Mesodermal cell (in vitro differentiated cells): ENCODE results near the gene ULK4.

Experiments
- H3K27ac ChIP-seq: 2 replicates; pipeline ENCODE4 v1.7.0; 2013; ENCODE audit warnings: mild to moderate bottlenecking, low read depth, low read length, moderate library complexity; ENCODE audit not compliant: severe bottlenecking
- H3K36me3 ChIP-seq: 2 replicates; pipeline ENCODE4 v1.7.1; 2013; ENCODE audit warnings: mild to moderate bottlenecking, low read length, moderate library complexity; ENCODE audit not compliant: control insufficient read depth, insufficient read depth
- H3K4me1 ChIP-seq: one replicate; pipeline ENCODE4 v1.7.1; 2013; ENCODE audit warnings: mild to moderate bottlenecking, low read length; ENCODE audit not compliant: insufficient read depth, control insufficient read depth, poor library complexity, severe bottlenecking
- H3K4me3 ChIP-seq: 2 replicates; pipeline ENCODE4 v1.7.0; 2013; ENCODE audit warnings: low read length, control low read depth, mild to moderate bottlenecking; ENCODE audit not compliant: insufficient read depth, poor library complexity, severe bottlenecking; ENCODE audit errors: extremely low read depth
- H3K9me3 ChIP-seq: 2 replicates; pipeline ENCODE4 v1.7.1; 2013; ENCODE audit warnings: mild to moderate bottlenecking, low read length, moderate library complexity; ENCODE audit not compliant: control insufficient read depth
- WGBS, 2 experiments: methylation state at CpG; one replicate each; pipeline ENCODE4 v1.1.5; 2013; ENCODE audit warnings: missing lambda C conversion rate in 2 of 2; ENCODE audit not compliant: insufficient coverage in 2 of 2; 5-methylcytosine and 5-hydroxymethylcytosine counted together

Gene ULK4

DNA sequence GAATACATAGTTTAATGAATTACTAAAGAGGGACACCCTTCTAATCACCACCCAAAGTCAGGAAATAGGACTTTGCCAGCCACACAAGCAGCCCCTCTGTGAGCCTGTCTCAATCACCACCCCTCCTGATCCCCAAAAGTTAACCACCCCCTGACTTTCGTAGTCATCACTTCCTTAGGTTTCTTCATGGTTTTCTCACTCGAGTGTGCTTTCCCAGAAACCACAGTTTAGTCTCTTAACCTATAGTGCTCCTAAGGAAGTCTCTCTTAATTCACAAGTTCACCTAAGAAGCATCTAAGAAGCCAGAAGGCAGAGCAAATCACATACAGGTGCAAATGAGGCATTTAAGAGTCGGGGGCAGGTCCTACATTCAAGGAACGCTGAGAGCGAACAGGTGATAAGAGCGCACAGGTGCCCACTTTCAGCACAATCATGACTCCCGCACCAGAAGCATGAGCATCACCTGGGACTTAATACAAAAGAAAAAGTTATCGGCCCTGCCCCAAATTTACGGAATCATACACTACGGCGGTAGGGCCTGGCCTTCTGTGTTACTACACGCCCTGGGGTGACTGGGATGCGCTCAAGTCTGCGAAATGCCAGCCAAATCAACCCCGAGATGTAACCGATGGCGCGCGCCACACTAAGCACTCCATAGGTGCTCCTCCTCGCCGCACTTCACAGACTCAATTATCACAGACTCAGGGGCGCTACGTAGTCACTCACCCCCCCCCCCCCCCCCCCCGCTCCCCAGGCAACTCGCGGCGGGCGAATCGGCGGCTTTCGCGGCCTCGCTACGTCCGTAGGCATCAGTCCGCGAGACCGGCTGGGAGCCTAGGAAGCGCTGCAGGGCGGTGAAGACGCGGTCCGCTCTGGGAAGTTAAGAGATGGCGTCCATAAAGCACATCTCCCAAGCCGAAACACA lies 815 bp downstream of the ULK4 start:
- peak overlapping the region; percentile 97 for H3K27ac ChIP-seq
- peak overlapping the region; percentile 73 for H3K4me3 ChIP-seq
- no peaks in the 10 kb centered on the region for H3K9me3 ChIP-seq
- 0 to 3% methylated on average over 24 to 31 of the region's 45 CpGs for WGBS, 2 experiments
- no peaks in the 10 kb centered on the region for H3K4me1 ChIP-seq
- no peaks in the 10 kb centered on the region for H3K36me3 ChIP-seq

DNA sequence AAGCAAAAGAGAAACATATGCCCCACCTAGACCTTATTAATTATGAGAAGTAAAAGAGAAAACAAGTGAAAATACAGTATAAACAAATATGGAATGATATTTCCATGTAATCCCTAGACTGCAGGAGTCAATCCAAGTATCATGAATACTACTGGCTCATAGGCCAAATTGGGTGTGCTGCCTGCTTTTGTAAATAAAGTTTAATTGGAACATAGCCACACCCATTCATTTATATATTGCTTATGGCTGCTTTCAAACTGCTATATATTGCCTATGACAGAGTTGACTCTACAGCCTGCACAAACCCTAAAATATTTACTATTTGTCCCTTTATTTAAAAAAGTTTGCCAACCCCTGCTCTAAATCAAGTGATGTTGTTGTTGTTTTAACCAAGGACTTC lies 5.3 kb downstream of the ULK4 start:
- Histone ChIP-seq H3K36me3 (no peaks in the 10 kb centered on the region), H3K9me3 (no peaks in the 10 kb centered on the region), H3K27ac (no peak overlapping the region), H3K4me3 (no peak overlapping the region), H3K4me1 (no peaks in the 10 kb centered on the region)

DNA sequence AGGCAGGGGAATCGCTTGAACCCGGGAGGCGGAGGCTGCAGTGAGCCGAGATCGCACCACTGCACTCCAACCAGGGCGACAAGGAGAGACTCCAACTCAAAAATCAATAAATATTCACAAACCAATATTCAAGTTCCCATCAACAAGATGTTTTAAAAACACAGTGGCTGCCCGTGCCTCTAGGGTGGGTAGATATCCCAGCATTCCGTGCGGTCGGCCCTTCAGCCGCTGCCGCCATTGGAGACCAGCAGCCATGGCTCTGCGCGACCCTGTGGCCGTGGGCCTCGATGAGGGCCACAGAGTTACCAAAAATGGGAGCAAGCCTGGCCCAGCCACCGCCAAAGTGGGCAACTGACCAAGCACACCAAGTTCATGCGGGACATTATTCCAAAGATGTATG lies 6.7 kb downstream of the ULK4 start:
- Histone ChIP-seq H3K36me3 (no peaks in the 10 kb centered on the region), H3K27ac (no peak overlapping the region), H3K4me1 (no peaks in the 10 kb centered on the region), H3K9me3 (no peaks in the 10 kb centered on the region), H3K4me3 (no peak overlapping the region)
- 89 to 90% methylated on average over 15 to 18 of the region's 18 CpGs for WGBS, 2 experiments

DNA sequence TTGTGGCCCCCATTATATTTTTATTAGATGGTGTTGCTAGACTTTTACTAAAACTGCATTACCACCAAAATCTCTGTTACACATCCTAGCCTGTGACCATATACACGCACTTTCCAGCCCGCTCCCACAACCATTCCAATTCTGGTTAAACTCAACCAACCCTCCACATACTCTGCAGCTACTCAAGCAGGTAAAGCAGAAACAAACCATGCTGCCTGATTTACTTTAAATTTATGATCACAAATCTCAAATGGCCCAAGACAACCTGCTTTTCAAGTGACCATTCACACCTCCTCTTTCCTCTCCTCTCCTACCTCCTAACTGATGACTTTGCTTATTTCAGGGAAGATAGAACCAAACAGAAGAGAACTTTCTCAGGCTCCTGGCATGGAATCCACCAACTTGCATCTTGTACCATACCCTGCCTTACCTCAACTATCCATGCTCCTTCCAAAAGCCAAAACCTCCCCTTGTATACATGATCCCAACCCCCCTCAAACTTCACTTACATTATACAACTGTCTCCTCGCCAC lies 18.5 kb downstream of the ULK4 start:
- no peak overlapping the region for H3K4me3 ChIP-seq
- WGBS, 2 experiments: 88 to 93% methylated on average over 3 of the region's 3 CpGs
- no peaks in the 10 kb centered on the region for H3K36me3 ChIP-seq
- H3K9me3 ChIP-seq: no peaks in the 10 kb centered on the region
- no peak overlapping the region for H3K27ac ChIP-seq
- H3K4me1 ChIP-seq: no peaks in the 10 kb centered on the region

DNA sequence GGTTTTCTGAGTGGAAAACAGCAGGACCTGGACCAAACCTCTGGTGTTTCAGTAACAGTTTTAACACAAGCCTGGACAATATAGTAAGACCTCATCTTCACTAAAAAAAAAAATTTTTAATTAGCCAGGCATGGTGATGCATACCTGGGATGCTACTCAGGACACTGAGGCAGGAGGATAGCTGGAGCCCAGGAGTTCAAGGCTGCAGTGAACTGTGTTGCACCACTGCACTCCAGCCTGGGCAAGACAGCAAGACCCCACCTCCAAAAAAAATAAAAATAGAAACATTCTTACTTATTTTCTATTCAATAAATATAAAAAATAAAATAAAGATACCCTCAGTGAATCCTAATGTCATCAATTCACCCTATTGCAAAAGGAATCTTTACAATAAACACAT lies 21.5 kb downstream of the ULK4 start:
- no peaks in the 10 kb centered on the region for H3K36me3 ChIP-seq
- H3K4me1 ChIP-seq: no peaks in the 10 kb centered on the region
- no peak overlapping the region for H3K4me3 ChIP-seq
- H3K9me3 ChIP-seq: no peaks in the 10 kb centered on the region
- H3K27ac ChIP-seq: no peak overlapping the region

DNA sequence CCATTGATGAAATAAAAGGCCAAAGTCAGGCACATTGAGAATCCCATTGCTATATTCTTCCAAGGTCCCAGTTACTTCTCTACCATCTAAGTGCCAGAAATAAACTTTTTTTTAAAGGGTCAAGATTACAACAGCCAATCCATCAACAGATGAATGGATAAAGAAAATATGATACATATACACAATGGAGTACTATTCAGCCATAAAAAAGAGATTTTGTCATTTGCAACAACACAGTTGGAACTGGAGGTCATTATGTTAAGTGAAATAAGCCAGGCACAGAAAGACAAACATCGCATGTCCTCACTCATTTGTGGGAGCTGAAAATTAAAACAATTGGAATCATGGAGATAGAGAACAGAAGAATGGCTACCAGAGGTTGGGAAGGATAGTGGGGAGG lies 25.5 kb downstream of the ULK4 start:
- Histone ChIP-seq H3K36me3 (no peaks in the 10 kb centered on the region), H3K4me1 (no peaks in the 10 kb centered on the region), H3K4me3 (no peak overlapping the region), H3K27ac (no peak overlapping the region), H3K9me3 (no peaks in the 10 kb centered on the region)
- 83 to 91% methylated on average over 1 of the region's 1 CpG for WGBS, 2 experiments

DNA sequence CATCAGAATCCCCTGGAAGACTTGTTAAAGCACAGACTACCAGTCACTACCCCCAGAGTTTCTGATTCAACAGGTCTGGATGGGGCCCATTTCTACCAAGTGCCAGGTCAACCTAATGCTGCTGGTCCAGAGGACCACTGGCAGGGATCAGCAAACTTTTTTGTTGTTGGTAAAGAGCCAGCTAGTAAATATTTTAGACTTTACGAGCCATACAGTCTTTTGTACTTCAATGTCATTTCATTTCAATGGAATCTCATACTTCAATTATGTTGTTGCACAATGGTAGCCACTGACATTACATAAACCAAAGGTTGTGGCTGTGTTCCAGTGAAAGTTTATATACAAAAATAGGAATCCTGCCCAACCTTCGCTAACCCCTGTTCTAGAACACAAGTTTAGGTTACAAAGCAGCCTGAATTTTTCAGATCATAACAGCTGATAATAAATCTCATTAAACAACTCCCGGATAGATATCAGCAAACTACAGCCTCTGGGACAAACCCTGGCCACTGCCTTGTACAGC lies 28.7 kb downstream of the ULK4 start:
- H3K27ac ChIP-seq: no peak overlapping the region
- 86% methylated on average over 1 of the region's 3 CpGs; no CpG with 5 or more reads in 1 of the 2 experiments for WGBS, 2 experiments
- no peaks in the 10 kb centered on the region for H3K4me1 ChIP-seq
- H3K36me3 ChIP-seq: no peaks in the 10 kb centered on the region
- no peaks in the 10 kb centered on the region for H3K9me3 ChIP-seq
- no peak overlapping the region for H3K4me3 ChIP-seq

DNA sequence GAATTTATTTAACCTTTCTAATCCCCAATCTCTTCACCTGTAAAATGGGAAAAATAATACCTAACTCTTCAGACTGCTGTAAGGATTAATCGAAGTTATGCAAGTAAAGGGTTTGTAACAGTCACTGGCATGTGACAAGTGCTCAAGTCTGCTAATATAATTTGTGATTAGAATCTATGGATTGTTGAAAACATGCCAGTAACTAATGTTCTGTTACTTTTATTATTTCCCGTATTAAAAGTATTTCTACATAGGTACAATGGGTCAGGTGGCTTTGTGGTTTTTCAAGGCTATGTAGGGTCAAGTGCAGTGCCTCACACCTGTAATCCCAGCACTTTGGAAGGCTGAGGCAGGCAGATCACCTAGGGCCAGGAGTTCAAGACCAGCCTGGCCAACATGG lies 29.4 kb downstream of the ULK4 start:
- WGBS, 2 experiments: 100% methylated on average over 1 of the region's 2 CpGs; no CpG with 5 or more reads in 1 of the 2 experiments
- H3K27ac ChIP-seq: no peak overlapping the region

DNA sequence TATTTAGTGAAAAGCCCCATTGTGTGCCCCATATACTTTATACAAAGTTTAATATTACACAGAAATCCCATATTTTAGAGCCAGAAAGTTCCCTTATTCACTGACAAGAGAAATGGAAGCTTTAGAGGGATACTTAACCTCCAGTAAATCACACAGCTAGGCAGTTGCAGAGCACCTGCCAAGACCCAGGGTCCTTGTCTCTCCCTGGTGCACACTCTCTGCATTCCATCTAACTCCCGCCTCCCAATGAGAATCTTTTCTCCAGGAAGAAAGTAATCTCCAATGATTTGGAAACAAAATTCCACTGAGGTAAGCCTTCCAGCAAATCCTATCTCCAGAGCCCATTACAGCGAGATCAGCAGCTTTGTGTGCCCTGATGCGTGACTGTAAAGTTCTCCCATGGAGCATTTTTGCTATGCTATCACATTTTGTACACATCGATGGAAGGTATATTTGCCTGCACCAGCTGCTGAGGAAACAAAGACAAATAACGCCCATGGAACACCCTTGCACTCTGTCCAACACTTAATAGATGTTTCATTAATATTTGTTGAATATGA lies 41.4 kb downstream of the ULK4 start:
- Histone ChIP-seq H3K4me3 (no peak overlapping the region), H3K36me3 (no peaks in the 10 kb centered on the region), H3K27ac (no peak overlapping the region), H3K4me1 (no peaks in the 10 kb centered on the region), H3K9me3 (no peaks in the 10 kb centered on the region)
- 93 to 94% methylated on average over 3 to 4 of the region's 5 CpGs for WGBS, 2 experiments

More for the DNA sequence above, 29.4 kb downstream of the ULK4 start:
- Histone ChIP-seq H3K36me3 (no peaks in the 10 kb centered on the region), H3K4me3 (no peak overlapping the region), H3K9me3 (no peaks in the 10 kb centered on the region), H3K4me1 (no peaks in the 10 kb centered on the region)

DNA sequence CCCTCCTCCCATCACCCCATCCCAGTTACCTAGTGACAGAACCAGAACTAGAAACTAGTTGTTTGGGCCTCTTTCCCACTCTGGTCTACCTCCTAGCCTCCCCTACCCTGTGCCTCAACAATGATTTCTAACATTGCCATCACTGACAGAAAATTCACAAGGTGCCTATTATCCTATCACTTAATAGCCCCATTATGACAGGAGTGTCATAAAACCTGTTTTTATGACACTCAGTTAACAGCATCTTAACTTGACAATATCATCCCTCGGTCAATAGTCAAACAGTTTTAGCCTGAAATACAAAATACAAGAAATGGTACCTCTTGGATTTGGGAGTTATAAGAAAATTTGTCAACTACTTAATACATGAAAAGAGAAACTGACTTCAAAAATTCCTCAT lies 46.5 kb downstream of the ULK4 start:
- peaks cover 3% of the 10 kb centered on the region for H3K36me3 ChIP-seq
- no CpG with 5 or more reads among the region's 1 CpG for WGBS, 2 experiments
- no peak overlapping the region for H3K4me3 ChIP-seq
- no peak overlapping the region for H3K27ac ChIP-seq
- no peaks in the 10 kb centered on the region for H3K9me3 ChIP-seq
- no peaks in the 10 kb centered on the region for H3K4me1 ChIP-seq

DNA sequence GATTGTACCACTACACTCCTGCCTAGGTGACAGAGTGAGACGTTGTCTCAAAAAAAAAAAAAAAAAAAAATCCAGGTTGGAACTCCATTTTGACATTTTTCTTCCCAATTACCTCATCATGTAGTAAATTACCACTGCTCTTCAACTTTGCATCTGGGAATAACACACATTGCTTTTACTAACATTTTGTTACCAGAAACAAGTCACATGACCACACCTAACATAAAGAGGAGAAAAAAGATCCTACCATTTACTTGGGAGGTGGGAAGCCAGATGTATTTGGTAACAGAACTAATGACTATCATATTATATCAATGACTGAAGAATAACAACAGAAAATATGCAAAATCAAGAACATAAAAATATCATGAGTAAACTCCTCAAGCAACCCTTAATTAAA lies 49.6 kb downstream of the ULK4 start:
- Histone ChIP-seq H3K4me1 (no peaks in the 10 kb centered on the region), H3K36me3 (peaks cover 5% of the 10 kb centered on the region), H3K27ac (no peak overlapping the region), H3K9me3 (no peaks in the 10 kb centered on the region), H3K4me3 (no peak overlapping the region)
- no CpG with 5 or more reads among the region's 1 CpG for WGBS, 2 experiments
